ENCODE measurements around the gene COL27A1. TPM values are rescaled to one million over a fixed set of nuclear protein-coding genes. Genes with fewer than 3 reads are reported as not detected.

The COL27A1 gene
- total RNA-seq, 1 donor from 2014 or later: 13.7 TPM

DNA sequence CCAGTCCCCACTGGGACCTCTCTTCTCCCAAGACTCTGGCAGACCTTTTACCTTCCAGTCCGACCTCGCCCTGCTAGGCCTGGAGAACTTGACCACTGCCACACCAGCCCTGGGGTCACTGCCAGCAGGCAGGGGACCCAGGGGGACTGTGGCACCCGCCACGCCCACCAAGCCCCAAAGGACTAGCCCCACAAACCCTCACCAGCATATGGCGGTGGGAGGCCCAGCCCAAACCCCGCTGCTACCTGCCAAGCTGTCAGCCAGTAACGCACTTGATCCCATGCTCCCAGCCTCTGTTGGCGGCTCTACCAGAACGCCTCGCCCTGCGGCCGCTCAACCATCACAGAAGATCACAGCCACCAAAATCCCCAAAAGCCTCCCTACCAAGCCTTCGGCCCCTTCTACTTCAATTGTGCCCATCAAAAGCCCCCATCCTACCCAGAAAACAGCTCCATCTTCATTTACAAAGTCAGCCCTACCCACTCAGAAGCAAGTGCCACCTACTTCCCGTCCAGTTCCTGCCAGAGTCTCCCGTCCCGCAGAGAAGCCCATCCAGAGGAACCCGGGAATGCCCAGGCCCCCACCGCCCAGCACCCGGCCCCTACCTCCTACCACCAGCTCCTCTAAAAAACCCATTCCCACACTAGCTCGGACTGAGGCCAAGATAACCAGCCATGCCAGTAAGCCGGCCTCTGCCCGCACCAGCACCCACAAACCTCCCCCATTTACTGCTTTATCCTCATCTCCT is 13.1 kb downstream of the COL27A1 start:
- TF ChIP-seq CTCF (IDR thresholded peaks at IDR 0.05): no peak
- no peak for DNase-seq
- Histone ChIP-seq H3K4me1 (peaks cover 6% of the 10 kb centered on the region), H3K27ac (no peak overlapping the region), H3K36me3 (no peaks in the 10 kb centered on the region), H3K4me3 (no peak overlapping the region), H3K9me3 (no peaks in the 10 kb centered on the region), H3K27me3 (no peaks in the 10 kb centered on the region)
- intact Hi-C loops (cut with DNase I): no loop called here
- no peak for ATAC-seq

DNA sequence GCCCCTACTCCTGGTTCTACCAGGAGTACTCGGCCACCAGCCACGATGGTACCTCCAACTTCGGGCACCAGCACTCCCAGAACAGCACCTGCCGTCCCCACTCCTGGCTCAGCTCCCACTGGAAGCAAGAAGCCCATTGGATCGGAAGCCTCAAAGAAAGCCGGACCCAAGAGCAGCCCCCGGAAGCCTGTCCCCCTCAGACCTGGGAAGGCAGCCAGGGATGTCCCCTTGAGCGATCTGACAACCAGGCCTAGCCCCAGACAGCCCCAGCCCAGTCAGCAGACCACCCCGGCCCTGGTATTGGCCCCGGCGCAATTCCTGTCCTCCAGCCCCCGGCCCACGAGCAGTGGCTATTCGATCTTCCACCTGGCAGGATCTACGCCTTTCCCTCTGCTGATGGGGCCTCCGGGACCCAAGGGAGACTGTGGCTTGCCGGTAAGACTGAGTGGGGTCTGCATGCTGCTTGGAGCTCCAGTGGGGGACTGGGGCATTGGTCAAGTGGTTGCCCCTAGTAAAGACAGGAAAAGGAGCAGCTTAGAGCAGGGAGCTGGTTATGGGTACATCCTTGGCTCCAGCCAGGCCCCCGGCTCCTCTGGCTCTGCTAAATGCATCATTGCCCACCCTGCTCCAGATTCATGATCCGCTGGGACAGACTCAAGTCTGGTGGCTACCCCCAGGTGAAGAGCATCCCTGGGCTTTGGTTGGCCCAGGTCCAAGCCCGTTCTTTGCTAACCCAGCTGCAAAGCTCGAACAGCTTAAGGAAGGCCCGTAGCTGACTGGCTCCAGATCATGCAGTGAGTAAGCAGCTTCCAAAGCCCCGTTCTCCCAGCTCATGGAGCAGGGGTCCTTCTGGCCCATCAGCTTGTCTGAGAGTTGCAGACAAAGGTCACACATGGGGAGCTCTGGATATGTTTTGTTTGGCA is 14.0 kb downstream of the COL27A1 start:
- intact Hi-C loops (cut with DNase I): no loop called here
- H3K36me3 ChIP-seq: no peaks in the 10 kb centered on the region

GRCh38 chr9:114169952-114170770 is 14.8 kb downstream of the COL27A1 start:
- ATAC-seq (no peak), DNase-seq (no peak)
- H3K36me3 ChIP-seq: no peaks in the 10 kb centered on the region
- TF ChIP-seq CTCF (IDR thresholded peaks at IDR 0.05): no peak
- H3K9me3 ChIP-seq: no peaks in the 10 kb centered on the region
- intact Hi-C loops (cut with DNase I): no loop called here
- no peak overlapping the region for H3K4me3 ChIP-seq
- H3K27me3 ChIP-seq: no peaks in the 10 kb centered on the region
- no peaks in the 10 kb centered on the region for H3K4me1 ChIP-seq
- no peak overlapping the region for H3K27ac ChIP-seq

More for the DNA sequence above, 14.0 kb downstream of the COL27A1 start:
- no peak overlapping the region for H3K27ac ChIP-seq
- H3K27me3 ChIP-seq: no peaks in the 10 kb centered on the region
- H3K4me3 ChIP-seq: no peak overlapping the region
- DNase-seq (peak; percentile 48), ATAC-seq (no peak)
- H3K9me3 ChIP-seq: no peaks in the 10 kb centered on the region
- TF ChIP-seq CTCF (IDR thresholded peaks at IDR 0.05): no peak
- no peaks in the 10 kb centered on the region for H3K4me1 ChIP-seq

GRCh38 chr9:114170771-114171461 is 15.6 kb downstream of the COL27A1 start:
- no peak for DNase-seq
- no peak for TF ChIP-seq CTCF (IDR thresholded peaks at IDR 0.05)
- H3K36me3 ChIP-seq: no peaks in the 10 kb centered on the region
- intact Hi-C loops (cut with DNase I): no loop called here
- no peak overlapping the region for H3K4me3 ChIP-seq
- H3K9me3 ChIP-seq: no peaks in the 10 kb centered on the region
- no peaks in the 10 kb centered on the region for H3K27me3 ChIP-seq
- H3K4me1 ChIP-seq: peaks cover under 1% of the 10 kb centered on the region
- ATAC-seq: no peak
- H3K27ac ChIP-seq: no peak overlapping the region

GRCh38 chr9:114171500-114171899 is 16.2 kb downstream of the COL27A1 start:
- H3K36me3 ChIP-seq: no peaks in the 10 kb centered on the region
- no peaks in the 10 kb centered on the region for H3K9me3 ChIP-seq
- H3K27ac ChIP-seq: no peak overlapping the region
- no peak for DNase-seq
- H3K4me1 ChIP-seq: peaks cover 3% of the 10 kb centered on the region
- no peak for ATAC-seq
- no peak for TF ChIP-seq CTCF (IDR thresholded peaks at IDR 0.05)
- H3K4me3 ChIP-seq: no peak overlapping the region
- intact Hi-C loops (cut with DNase I): no loop called here
- H3K27me3 ChIP-seq: no peaks in the 10 kb centered on the region

All from upper lobe of right lung (tissue), 1 donor.